HepG2 (cell line): Measurements from ENCODE around the gene ZNF446. TPM values are rescaled to one million over a fixed set of nuclear protein-coding genes. Genes with fewer than 3 reads are reported as not detected.

Source experiments
- ARNT2 ChIP-seq: sonication (generic); formaldehyde crosslinking; IDR thresholded peaks from 2 replicates; pipeline ENCODE4 v1.8.0; 2022; ENCODE audit warnings: mild to moderate bottlenecking, low read depth, missing genetic modification reagents, moderate library complexity
- CHCHD3 ChIP-seq: sonication (generic); formaldehyde crosslinking; IDR thresholded peaks from 2 replicates; pipeline ENCODE4 v1.8.0; 2022; ENCODE audit warnings: mild to moderate bottlenecking, missing genetic modification reagents, moderate library complexity
- EEA1 ChIP-seq: sonication (generic); formaldehyde crosslinking; IDR thresholded peaks from 2 replicates; pipeline ENCODE4 v1.5.1; 2020; ENCODE audit warnings: mild to moderate bottlenecking, missing genetic modification reagents, borderline replicate concordance
- ELF4 ChIP-seq: sonication (generic); formaldehyde crosslinking; IDR thresholded peaks from 2 replicates; pipeline ENCODE4 v1.5.0; 2020; ENCODE audit warnings: missing genetic modification reagents, mild to moderate bottlenecking, moderate library complexity, borderline replicate concordance
- HMG20A ChIP-seq: IDR thresholded peaks from 2 replicates; pipeline ENCODE4 v1.6.1; 2016; ENCODE audit warnings: borderline replicate concordance
- KDM6A ChIP-seq: IDR thresholded peaks from 2 replicates; pipeline ENCODE4 v1.6.1; 2016; ENCODE audit warnings: low read depth
- MED1 ChIP-seq: sonication (generic); formaldehyde crosslinking; IDR thresholded peaks from 2 replicates; pipeline ENCODE4 v1.4.0; 2020; ENCODE audit warnings: missing genetic modification reagents
- SIX4 ChIP-seq: sonication (generic); formaldehyde crosslinking; IDR thresholded peaks from 2 replicates; pipeline ENCODE4 v1.4.0; 2020; ENCODE audit warnings: missing genetic modification reagents
- YEATS4 ChIP-seq: sonication (generic); formaldehyde crosslinking; IDR thresholded peaks from 2 replicates; pipeline ENCODE4 v1.4.0; 2020; ENCODE audit warnings: missing genetic modification reagents, borderline replicate concordance
- ZBTB8A ChIP-seq: sonication (generic); formaldehyde crosslinking; IDR thresholded peaks from 2 replicates; pipeline ENCODE4 v1.4.0; 2020; ENCODE audit warnings: mild to moderate bottlenecking, low read depth, missing genetic modification reagents, borderline replicate concordance
- ZFP41 ChIP-seq: sonication (generic); formaldehyde crosslinking; IDR thresholded peaks from 2 replicates; pipeline ENCODE4 v1.4.0; 2020; ENCODE audit warnings: mild to moderate bottlenecking, missing genetic modification reagents, borderline replicate concordance
- ZMYM2 ChIP-seq: sonication (generic); formaldehyde crosslinking; IDR thresholded peaks from 2 replicates; pipeline ENCODE4 v1.8.0; 2022; ENCODE audit warnings: mild to moderate bottlenecking, missing genetic modification reagents
- ZNF225 ChIP-seq: sonication (generic); formaldehyde crosslinking; IDR thresholded peaks from 2 replicates; pipeline ENCODE4 v1.4.0; 2020; ENCODE audit warnings: mild to moderate bottlenecking, missing genetic modification reagents
- ZNF558 ChIP-seq: sonication (generic); formaldehyde crosslinking; IDR thresholded peaks from 2 replicates; pipeline ENCODE4 v1.9.0; 2022; ENCODE audit warnings: mild to moderate bottlenecking, missing genetic modification reagents, borderline replicate concordance
- ZNF577 ChIP-seq: sonication (generic); formaldehyde crosslinking; IDR thresholded peaks from 2 replicates; pipeline ENCODE4 v1.4.0; 2020; ENCODE audit warnings: mild to moderate bottlenecking, low read depth, missing genetic modification reagents, borderline replicate concordance
- polyA plus RNA-seq, 8 experiments: library from polyadenylated mRNA; depleted of rRNA in 3 of 8; stranded (reverse) in 7 of 8; unstranded in 1 of 8; fragments of >200 nt; fragmentation: Illumina TruSeq in 4 of 8; extraction: Trizol in 4 of 8; gene quantifications; 2 replicates each; pipeline versions ENCODE4 v1.2.1 to v1.2.3, GENCODE V29; 2011 to 2016; ENCODE audit warnings: low read depth in 4 of 8, missing spikeins in 1 of 8, mixed read lengths in 1 of 8; ENCODE audit not compliant: insufficient read depth in 1 of 8
- total RNA-seq, 5 experiments: library from RNA; depleted of rRNA; stranded (reverse); fragments of >200 nt; fragmentation: Illumina TruSeq; extraction: Trizol; gene quantifications; 2 replicates each; pipeline ENCODE4 v1.2.3, GENCODE V29; 2016; ENCODE audit warnings: low read depth in 1 of 5
- TF ChIP-seq, protein P1 (sequence below): sonication (generic); formaldehyde crosslinking; IDR thresholded peaks from 2 replicates; pipeline ENCODE4 v1.4.0; 2020; ENCODE audit warnings: missing genetic modification reagents, borderline replicate concordance
- TF ChIP-seq, protein P2 (sequence below): sonication (generic); formaldehyde crosslinking; IDR thresholded peaks from 2 replicates; pipeline ENCODE4 v1.4.0; 2020; ENCODE audit warnings: mild to moderate bottlenecking, low read depth, missing genetic modification reagents
- TF ChIP-seq, protein P3 (sequence below), 2 experiments: sonication (generic) in 1 of 2; formaldehyde crosslinking in 1 of 2; IDR thresholded peaks; 2 replicates each; pipeline versions ENCODE4 v1.4.0 to v1.6.1; 2018 to 2020; ENCODE audit warnings: missing genetic modification reagents in 2 of 2, borderline replicate concordance in 1 of 2, low read depth in 1 of 2, mild to moderate bottlenecking in 1 of 2, missing biosample characterization in 1 of 2
- TF ChIP-seq, protein P4 (sequence below): sonication (generic); formaldehyde crosslinking; IDR thresholded peaks from 2 replicates; pipeline ENCODE4 v1.8.1; 2023; ENCODE audit warnings: mild to moderate bottlenecking, missing genetic modification reagents

The ZNF446 gene
- total and polyA plus RNA-seq, 2 of the 13 experiments (the other 11 are each of a cell fraction or from before 2014, with no cell fraction given) = 3.0 to 3.6 TPM

DNA sequence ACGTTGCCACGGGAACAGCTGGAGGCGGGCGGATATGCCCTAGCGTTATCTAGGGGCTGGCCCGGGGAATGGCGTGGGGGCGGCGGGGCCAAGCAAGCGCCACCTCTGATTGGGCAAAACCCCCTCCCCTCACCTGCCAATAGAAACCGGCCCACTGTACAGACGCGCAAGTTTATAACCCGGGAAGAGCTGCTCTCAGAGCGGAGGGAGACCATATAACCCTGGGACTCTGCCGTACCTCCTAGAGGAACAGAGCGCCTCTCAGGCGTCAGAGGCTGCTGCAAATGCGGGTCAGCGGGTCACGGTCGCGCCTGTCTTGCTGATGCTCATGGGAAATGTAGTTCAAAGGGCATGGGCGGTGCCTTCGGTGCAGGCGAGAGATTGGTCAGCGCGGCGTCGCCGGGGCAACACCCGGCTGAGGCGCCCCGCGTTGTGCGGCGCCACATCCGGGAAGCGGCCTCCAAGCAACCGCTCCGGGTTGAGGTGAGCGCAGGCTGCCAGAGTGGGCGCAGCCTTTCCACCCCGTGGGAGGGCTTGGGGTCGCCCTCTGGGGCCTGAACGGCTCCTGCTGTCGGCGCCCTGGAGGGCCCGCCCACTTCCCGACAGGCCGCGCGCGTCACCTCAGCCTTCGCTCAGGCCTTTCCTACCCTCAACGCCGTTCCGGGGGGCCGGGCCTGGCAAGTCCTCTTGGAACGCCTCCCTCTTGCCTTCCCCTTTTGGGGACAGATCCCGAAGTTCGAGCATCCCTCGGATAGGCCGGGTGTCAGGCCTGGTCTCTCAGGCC, at the start of gene ZNF446 (continued):
- TF ChIP-seq CHCHD3 (CRISPR knock-in tag) = no peak
- TF ChIP-seq YEATS4 = peak; percentile 71
- TF ChIP-seq ZMYM2 = no peak
- no peak for TF ChIP-seq ZBTB8A
- no peak for TF ChIP-seq EEA1
- no peak for TF ChIP-seq SIX4
- TF ChIP-seq, protein P1, sequence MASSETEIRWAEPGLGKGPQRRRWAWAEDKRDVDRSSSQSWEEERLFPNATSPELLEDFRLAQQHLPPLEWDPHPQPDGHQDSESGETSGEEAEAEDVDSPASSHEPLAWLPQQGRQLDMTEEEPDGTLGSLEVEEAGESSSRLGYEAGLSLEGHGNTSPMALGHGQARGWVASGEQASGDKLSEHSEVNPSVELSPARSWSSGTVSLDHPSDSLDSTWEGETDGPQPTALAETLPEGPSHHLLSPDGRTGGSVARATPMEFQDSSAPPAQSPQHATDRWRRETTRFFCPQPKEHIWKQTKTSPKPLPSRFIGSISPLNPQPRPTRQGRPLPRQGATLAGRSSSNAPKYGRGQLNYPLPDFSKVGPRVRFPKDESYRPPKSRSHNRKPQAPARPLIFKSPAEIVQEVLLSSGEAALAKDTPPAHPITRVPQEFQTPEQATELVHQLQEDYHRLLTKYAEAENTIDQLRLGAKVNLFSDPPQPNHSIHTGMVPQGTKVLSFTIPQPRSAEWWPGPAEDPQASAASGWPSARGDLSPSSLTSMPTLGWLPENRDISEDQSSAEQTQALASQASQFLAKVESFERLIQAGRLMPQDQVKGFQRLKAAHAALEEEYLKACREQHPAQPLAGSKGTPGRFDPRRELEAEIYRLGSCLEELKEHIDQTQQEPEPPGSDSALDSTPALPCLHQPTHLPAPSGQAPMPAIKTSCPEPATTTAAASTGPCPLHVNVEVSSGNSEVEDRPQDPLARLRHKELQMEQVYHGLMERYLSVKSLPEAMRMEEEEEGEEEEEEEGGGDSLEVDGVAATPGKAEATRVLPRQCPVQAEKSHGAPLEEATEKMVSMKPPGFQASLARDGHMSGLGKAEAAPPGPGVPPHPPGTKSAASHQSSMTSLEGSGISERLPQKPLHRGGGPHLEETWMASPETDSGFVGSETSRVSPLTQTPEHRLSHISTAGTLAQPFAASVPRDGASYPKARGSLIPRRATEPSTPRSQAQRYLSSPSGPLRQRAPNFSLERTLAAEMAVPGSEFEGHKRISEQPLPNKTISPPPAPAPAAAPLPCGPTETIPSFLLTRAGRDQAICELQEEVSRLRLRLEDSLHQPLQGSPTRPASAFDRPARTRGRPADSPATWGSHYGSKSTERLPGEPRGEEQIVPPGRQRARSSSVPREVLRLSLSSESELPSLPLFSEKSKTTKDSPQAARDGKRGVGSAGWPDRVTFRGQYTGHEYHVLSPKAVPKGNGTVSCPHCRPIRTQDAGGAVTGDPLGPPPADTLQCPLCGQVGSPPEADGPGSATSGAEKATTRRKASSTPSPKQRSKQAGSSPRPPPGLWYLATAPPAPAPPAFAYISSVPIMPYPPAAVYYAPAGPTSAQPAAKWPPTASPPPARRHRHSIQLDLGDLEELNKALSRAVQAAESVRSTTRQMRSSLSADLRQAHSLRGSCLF (CRISPR knock-in tag) = no peak; the same call in 1 of the 2 replicates
- TF ChIP-seq, protein P2, sequence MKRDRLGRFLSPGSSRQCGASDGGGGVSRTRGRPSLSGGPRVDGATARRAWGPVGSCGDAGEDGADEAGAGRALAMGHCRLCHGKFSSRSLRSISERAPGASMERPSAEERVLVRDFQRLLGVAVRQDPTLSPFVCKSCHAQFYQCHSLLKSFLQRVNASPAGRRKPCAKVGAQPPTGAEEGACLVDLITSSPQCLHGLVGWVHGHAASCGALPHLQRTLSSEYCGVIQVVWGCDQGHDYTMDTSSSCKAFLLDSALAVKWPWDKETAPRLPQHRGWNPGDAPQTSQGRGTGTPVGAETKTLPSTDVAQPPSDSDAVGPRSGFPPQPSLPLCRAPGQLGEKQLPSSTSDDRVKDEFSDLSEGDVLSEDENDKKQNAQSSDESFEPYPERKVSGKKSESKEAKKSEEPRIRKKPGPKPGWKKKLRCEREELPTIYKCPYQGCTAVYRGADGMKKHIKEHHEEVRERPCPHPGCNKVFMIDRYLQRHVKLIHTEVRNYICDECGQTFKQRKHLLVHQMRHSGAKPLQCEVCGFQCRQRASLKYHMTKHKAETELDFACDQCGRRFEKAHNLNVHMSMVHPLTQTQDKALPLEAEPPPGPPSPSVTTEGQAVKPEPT (CRISPR knock-in tag) = no peak
- no peak for TF ChIP-seq ELF4 (CRISPR knock-in tag)
- TF ChIP-seq HMG20A (CRISPR knock-in tag) = no peak
- 0 out of 2 replicates have a peak, but pooled peaks have one; percentile 24 for TF ChIP-seq ZNF558 (CRISPR knock-in tag)
- no peak for TF ChIP-seq ZNF577 (CRISPR knock-in tag)
- no peak for TF ChIP-seq ARNT2
- no peak for TF ChIP-seq KDM6A (CRISPR knock-in tag)
- peak; percentile 72 for TF ChIP-seq MED1 (CRISPR knock-in tag)
- TF ChIP-seq ZFP41 (CRISPR knock-in tag) = peak; percentile 56; the same call in 1 of the 2 replicates
- TF ChIP-seq ZNF225 (CRISPR knock-in tag) = no peak; the same call in 1 of the 2 replicates
- TF ChIP-seq, protein P3, sequence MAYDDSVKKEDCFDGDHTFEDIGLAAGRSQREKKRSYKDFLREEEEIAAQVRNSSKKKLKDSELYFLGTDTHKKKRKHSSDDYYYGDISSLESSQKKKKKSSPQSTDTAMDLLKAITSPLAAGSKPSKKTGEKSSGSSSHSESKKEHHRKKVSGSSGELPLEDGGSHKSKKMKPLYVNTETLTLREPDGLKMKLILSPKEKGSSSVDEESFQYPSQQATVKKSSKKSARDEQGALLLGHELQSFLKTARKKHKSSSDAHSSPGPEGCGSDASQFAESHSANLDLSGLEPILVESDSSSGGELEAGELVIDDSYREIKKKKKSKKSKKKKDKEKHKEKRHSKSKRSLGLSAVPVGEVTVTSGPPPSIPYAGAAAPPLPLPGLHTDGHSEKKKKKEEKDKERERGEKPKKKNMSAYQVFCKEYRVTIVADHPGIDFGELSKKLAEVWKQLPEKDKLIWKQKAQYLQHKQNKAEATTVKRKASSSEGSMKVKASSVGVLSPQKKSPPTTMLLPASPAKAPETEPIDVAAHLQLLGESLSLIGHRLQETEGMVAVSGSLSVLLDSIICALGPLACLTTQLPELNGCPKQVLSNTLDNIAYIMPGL (CRISPR knock-in tag; IDR thresholded peaks at IDR 0.05; ENCODE audit: borderline replicate concordance in 1 of 2, low read depth in 1 of 2) = peak; percentile 35 to 58; a peak in 2 of 4 replicates
- TF ChIP-seq, protein P4, sequence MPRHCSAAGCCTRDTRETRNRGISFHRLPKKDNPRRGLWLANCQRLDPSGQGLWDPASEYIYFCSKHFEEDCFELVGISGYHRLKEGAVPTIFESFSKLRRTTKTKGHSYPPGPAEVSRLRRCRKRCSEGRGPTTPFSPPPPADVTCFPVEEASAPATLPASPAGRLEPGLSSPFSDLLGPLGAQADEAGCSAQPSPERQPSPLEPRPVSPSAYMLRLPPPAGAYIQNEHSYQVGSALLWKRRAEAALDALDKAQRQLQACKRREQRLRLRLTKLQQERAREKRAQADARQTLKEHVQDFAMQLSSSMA (CRISPR knock-in tag) = no peak
